GM12873 (cell line): ENCODE results near the gene FSIP1.

Experiments used
- TF ChIP-seq, protein P1 (sequence below): IDR thresholded peaks from 2 replicates; pipeline ENCODE4 v1.5.1; 2012; ENCODE audit warnings: low read depth, mild to moderate bottlenecking, moderate library complexity, low read length, control low read depth; ENCODE audit not compliant: insufficient read depth; ENCODE audit errors: missing control alignments

Gene FSIP1

DNA sequence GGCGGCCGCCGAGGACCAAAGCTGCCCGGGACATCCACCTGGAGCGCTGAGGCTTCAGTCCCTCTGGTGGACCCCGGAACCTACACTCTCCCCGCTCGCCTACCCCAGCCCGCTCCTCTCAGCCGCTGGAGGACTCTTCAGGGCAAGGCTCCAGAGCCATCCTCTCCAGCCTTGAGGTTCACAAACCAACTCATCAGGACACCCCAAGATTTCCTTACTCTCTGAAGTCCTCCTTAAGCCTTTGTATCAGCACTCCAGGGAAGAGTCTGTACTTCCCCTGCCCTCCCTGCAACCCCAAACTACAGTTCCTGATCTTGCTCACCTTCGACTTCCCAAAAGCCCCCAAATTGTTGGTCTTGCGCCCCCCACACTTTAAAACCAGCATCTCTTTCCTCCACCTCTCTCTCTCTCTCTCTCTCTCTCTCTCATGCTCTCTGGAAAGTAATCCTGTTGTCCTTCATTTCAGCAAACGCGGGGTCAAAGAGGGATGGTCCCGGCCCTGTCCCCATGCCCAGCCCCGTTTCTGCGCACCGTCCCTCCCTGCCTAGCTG lies 201.3 kb downstream of the FSIP1 start:
- TF ChIP-seq, protein P1, sequence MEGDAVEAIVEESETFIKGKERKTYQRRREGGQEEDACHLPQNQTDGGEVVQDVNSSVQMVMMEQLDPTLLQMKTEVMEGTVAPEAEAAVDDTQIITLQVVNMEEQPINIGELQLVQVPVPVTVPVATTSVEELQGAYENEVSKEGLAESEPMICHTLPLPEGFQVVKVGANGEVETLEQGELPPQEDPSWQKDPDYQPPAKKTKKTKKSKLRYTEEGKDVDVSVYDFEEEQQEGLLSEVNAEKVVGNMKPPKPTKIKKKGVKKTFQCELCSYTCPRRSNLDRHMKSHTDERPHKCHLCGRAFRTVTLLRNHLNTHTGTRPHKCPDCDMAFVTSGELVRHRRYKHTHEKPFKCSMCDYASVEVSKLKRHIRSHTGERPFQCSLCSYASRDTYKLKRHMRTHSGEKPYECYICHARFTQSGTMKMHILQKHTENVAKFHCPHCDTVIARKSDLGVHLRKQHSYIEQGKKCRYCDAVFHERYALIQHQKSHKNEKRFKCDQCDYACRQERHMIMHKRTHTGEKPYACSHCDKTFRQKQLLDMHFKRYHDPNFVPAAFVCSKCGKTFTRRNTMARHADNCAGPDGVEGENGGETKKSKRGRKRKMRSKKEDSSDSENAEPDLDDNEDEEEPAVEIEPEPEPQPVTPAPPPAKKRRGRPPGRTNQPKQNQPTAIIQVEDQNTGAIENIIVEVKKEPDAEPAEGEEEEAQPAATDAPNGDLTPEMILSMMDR = no peak

DNA sequence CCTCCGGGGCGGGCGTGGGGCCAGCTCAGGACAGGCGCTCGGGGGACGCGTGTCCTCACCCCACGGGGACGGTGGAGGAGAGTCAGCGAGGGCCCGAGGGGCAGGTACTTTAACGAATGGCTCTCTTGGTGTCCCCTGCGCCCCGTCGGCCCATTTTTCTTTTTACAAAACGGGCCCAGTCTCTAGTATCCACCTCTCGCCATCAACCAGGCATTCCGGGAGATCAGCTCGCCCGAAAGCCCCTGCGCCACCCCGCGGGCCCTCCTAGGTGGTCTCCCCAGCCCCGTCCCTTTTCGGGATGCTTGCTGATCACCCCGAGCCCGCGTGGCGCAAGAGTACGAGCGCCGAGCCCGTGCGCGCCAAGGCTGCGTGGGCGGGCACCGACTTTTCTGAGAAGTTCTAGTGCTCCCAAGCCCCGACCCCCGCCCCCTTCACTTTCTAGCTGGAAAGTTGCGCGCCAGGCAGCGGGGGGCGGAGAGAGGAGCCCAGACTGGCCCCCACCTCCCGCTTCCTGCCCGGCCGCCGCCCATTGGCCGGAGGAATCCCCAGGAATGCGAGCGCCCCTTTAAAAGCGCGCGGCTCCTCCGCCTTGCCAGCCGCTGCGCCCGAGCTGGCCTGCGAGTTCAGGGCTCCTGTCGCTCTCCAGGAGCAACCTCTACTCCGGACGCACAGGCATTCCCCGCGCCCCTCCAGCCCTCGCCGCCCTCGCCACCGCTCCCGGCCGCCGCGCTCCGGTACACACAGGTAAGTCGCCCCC lies 202.0 kb downstream of the FSIP1 start, which contains the start of gene THBS1:
Gene THBS1, plus strand, starts transcription at position 595 of the 757 bp plus-strand sequence. CDS start 779 bp downstream, outside the sequence.
- TF ChIP-seq, protein P1 = no peak

DNA sequence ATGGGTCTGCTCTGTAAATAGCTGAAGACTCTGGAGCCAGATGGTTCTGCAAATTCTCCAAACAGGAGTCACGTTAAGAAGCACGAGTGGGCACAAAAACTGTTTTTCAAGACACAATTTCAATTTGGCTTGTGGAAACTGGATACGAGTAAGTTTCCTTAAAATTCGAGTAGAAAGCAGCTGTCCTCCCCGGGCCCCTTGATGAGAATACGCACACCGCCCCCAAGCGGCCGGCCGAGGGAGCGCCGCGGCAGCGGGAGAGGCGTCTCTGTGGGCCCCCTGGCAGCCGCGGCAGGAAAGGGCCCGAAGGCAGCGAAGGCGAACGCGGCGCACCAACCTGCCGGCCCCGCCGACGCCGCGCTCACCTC lies 202.5 kb downstream of the FSIP1 start:
- TF ChIP-seq, protein P1 = peak; percentile 86

DNA sequence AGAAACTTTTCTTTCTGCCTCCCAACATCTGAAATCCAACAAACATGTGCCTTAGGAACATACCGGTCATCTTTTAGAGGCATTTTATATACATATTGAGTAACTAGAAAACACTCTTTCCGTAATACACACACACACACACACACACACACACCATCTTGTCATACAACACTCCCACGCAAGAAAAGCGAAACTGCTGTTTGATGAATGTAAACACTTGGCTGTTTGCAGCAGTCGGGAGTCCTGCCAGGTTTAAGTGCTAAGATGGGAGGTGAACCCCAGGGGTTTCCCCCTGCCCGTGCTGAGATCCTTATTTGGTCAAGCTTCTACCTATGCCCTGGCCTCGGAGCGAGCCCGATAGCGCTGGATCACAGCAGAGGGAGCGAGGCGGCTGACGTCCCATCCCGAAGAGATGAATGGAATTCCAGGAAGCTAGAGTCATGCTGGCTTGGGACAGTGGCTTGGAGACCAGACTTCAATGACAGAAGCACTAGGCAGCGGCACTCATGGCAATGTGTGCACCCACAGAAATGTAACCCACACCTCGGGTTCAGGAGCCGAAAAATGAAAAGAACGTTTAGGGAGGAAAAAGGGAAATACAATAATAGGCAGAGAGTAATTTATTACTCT lies 203.0 kb downstream of the FSIP1 start:
- TF ChIP-seq, protein P1 = no peak

DNA sequence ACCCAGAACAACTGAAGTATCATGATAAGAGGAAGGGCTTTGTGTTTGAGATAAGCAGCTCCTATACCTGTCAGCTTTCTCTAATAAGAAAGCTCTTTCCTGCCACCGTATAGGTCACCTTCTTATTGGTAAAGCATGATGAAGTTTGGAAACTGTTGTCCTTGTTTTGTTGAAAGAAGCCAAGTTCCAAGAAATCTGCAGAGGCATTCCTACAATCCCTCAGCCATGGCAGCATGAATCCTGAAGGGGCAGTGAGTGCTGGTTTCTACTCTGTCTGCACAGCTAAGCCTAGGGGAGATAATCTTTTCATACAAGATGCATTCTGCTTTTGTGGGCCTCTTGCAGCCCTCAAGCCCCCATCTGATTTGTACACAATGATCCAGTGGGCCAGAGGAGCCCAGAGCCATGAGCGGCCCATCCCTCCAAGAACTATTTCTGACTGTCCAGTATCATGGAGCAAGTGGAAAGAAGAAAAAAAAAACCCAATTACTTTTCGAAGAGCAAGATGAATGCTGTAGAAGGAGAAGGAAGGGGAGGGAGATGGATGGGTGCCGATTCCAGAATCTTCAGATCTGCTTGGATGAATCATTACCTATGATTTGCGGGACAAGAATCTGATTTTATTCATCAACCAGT lies 203.7 kb downstream of the FSIP1 start:
- TF ChIP-seq, protein P1 = no peak

DNA sequence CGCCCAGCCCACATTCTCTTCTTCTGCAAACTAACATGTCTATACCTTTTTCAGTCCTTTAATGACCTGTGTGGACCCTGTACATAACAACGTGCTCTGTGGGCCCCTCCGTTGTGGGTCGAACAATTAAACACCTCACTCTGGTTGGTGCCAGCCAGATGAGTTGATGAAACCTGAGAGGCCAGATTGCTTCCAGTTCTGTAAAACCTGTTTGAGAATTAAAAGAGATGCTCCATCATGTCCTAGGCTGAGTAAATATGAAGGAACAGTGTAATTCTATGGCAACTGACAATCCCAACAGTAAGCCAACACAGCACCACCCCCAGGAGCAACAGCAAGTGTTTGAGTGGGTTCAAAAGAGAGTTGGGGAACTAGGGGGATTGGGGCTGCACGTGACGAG lies 207.5 kb downstream of the FSIP1 start:
- TF ChIP-seq, protein P1 = no peak

DNA sequence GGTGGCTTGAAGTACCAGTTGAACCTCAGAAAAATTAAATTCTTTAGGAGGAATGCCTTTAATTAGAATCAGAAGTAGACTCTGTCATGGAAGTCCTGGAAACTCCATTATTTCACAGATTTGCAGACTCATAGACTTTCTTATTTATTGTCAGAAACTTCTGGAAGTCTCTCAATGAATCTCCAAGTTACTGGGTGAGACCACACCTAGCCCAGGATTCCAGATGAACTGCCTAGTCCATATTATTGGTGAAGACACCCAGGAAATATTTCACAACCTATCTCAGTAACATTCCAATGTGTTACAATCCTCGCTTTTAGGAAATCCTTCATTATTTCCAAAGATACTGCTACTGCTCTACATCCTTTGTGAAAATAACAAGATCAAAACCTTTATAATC lies 208.2 kb downstream of the FSIP1 start:
- TF ChIP-seq, protein P1 = no peak
